Dedifferentiated amniotic fluid mesenchymal stem cell (primary cell): ENCODE results near the gene SRGAP3.
"Not testable (repeated sequence)": the region's sequence is repeated elsewhere in the genome, so short reads cannot be mapped to it uniquely, and the experiment has no call there.

Experiments
- DNase-seq: peaks from one replicate; pipeline ENCODE4 v3.0.0-alpha.2; 2016; ENCODE audit errors: extremely low spot score

Gene SRGAP3

GRCh38 chr3:9249273-9250192 lies at the start of gene SRGAP3:
TSS of gene SRGAP3 (minus strand) at chr3:9249646. CDS start at chr3:9248951, 695 bp downstream.
- peak; percentile 84 for DNase-seq

GRCh38 chr3:9298236-9298635 lies 48.8 kb upstream of the SRGAP3 start:
- DNase-seq, result no peak

- no peak for DNase-seq
These were observed 46.8 kb upstream of the SRGAP3 start for GRCh38 chr3:9296241-9296640.

- DNase-seq, result no peak
These were observed 45.6 kb upstream of the SRGAP3 start for GRCh38 chr3:9295007-9295406.

GRCh38 chr3:9293953-9294352 lies 44.5 kb upstream of the SRGAP3 start:
- not testable (repeated sequence) for DNase-seq

GRCh38 chr3:9293076-9293475 lies 43.6 kb upstream of the SRGAP3 start:
- DNase-seq, result no peak

GRCh38 chr3:9292516-9292915 lies 43.1 kb upstream of the SRGAP3 start:
- DNase-seq, result no peak

GRCh38 chr3:9291821-9292410 lies 42.5 kb upstream of the SRGAP3 start:
- DNase-seq, result no peak

GRCh38 chr3:9290566-9290965 lies 41.1 kb upstream of the SRGAP3 start:
- no peak for DNase-seq

GRCh38 chr3:9281533-9281932 lies 32.1 kb upstream of the SRGAP3 start:
- not testable (repeated sequence) for DNase-seq

GRCh38 chr3:9280451-9281219 lies 31.2 kb upstream of the SRGAP3 start:
- DNase-seq, result no peak

- no peak for DNase-seq
These were observed 30.5 kb upstream of the SRGAP3 start for GRCh38 chr3:9279966-9280365.

- no peak for DNase-seq
These were observed 29.1 kb upstream of the SRGAP3 start for GRCh38 chr3:9278498-9278897.

GRCh38 chr3:9278085-9278484 lies 28.6 kb upstream of the SRGAP3 start:
- DNase-seq, result no peak

GRCh38 chr3:9276761-9277370 lies 27.4 kb upstream of the SRGAP3 start:
- DNase-seq, result no peak

GRCh38 chr3:9271903-9272302 lies 22.5 kb upstream of the SRGAP3 start:
- DNase-seq, result no peak

- DNase-seq, result no peak
These were observed 21.3 kb upstream of the SRGAP3 start for GRCh38 chr3:9270704-9271103.

GRCh38 chr3:9266716-9267115 lies 17.3 kb upstream of the SRGAP3 start:
- no peak for DNase-seq

GRCh38 chr3:9260305-9260704 lies 10.9 kb upstream of the SRGAP3 start:
- no peak for DNase-seq

GRCh38 chr3:9257092-9257491 lies 7.6 kb upstream of the SRGAP3 start:
- DNase-seq, result no peak

GRCh38 chr3:9255976-9256375 lies 6.5 kb upstream of the SRGAP3 start:
- no peak for DNase-seq

GRCh38 chr3:9254764-9255163 lies 5.3 kb upstream of the SRGAP3 start:
- DNase-seq, result no peak
